HEK293T (cell line): Measurements from ENCODE around the gene ATP11A.

Source experiments
- CTCF ChIA-PET: fragments of 350-600 bp; formaldehyde crosslinking; extraction: SDS; loops from one replicate; lab custom pipeline; 2021; ENCODE audit warnings: antibody characterized with exemption, inconsistent platforms; lab: Yijun Ruan, JAX
- POLR2A ChIA-PET: fragments of 350-600 bp; formaldehyde crosslinking; extraction: SDS; loops from one replicate; lab custom pipeline; 2020; ENCODE audit warnings: antibody characterized with exemption, inconsistent platforms; lab: Yijun Ruan, JAX
- DNase-seq: peaks from one replicate; pipeline ENCODE4 v3.0.0; 2012; ENCODE audit warnings: mixed read lengths; ENCODE audit errors: extremely low spot score
- ARNT ChIP-seq: fragments of 450-650 bp; IDR thresholded peaks from 2 replicates; pipeline ENCODE4 v1.6.1; 2017; ENCODE audit warnings: mild to moderate bottlenecking
- BHLHE40 ChIP-seq: fragments of 450-650 bp; IDR thresholded peaks from 2 replicates; pipeline ENCODE4 v1.6.1; 2016; ENCODE audit warnings: mild to moderate bottlenecking, moderate library complexity, borderline replicate concordance
- CTBP1 ChIP-seq: fragments of 450-650 bp; IDR thresholded peaks from 2 replicates; pipeline ENCODE4 v1.6.1; 2016; ENCODE audit warnings: borderline replicate concordance
- ELF4 ChIP-seq: fragments of 450-650 bp; IDR thresholded peaks from 2 replicates; pipeline ENCODE4 v1.6.1; 2017; ENCODE audit warnings: antibody characterized with exemption
- FOXA1 ChIP-seq: fragments of 450-650 bp; IDR thresholded peaks from 2 replicates; pipeline ENCODE4 v1.6.1; 2016; ENCODE audit warnings: mild to moderate bottlenecking
- FOXK2 ChIP-seq: fragments of 450-650 bp; IDR thresholded peaks from 2 replicates; pipeline ENCODE4 v1.6.1; 2016; ENCODE audit warnings: mild to moderate bottlenecking
- FOXM1 ChIP-seq: fragments of 450-650 bp; IDR thresholded peaks from 2 replicates; pipeline ENCODE4 v1.6.1; 2017; ENCODE audit warnings: mild to moderate bottlenecking, borderline replicate concordance
- HDGF ChIP-seq: fragments of 450-650 bp; IDR thresholded peaks from 2 replicates; pipeline ENCODE4 v1.6.1; 2017; ENCODE audit warnings: antibody characterized with exemption, borderline replicate concordance
- L3MBTL2 ChIP-seq: fragments of 450-650 bp; conservative IDR thresholded peaks from 2 replicates; pipeline ENCODE4 v1.6.1; 2016; ENCODE audit warnings: mild to moderate bottlenecking
- LEF1 ChIP-seq: fragments of 450-650 bp; IDR thresholded peaks from 2 replicates; pipeline ENCODE4 v1.6.1; 2017; ENCODE audit warnings: mild to moderate bottlenecking, borderline replicate concordance
- NFRKB ChIP-seq: fragments of 450-650 bp; IDR thresholded peaks from 2 replicates; pipeline ENCODE4 v1.6.1; 2016; ENCODE audit warnings: mild to moderate bottlenecking, moderate library complexity
- SP1 ChIP-seq: fragments of 450-650 bp; IDR thresholded peaks from 2 replicates; pipeline ENCODE4 v1.6.1; 2017
- SUZ12 ChIP-seq: fragments of 450-650 bp; IDR thresholded peaks from 2 replicates; pipeline ENCODE4 v1.6.1; 2016; ENCODE audit warnings: mild to moderate bottlenecking
- TARDBP ChIP-seq: fragments of 450-650 bp; IDR thresholded peaks from 2 replicates; pipeline ENCODE4 v1.6.1; 2016
- ZNF384 ChIP-seq: fragments of 450-650 bp; IDR thresholded peaks from 2 replicates; pipeline ENCODE4 v1.6.1; 2016
- TF ChIP-seq, protein P1 (sequence below): fragments of 450-650 bp; IDR thresholded peaks from 2 replicates; pipeline ENCODE4 v1.6.1; 2016

ATP11A gene

DNA sequence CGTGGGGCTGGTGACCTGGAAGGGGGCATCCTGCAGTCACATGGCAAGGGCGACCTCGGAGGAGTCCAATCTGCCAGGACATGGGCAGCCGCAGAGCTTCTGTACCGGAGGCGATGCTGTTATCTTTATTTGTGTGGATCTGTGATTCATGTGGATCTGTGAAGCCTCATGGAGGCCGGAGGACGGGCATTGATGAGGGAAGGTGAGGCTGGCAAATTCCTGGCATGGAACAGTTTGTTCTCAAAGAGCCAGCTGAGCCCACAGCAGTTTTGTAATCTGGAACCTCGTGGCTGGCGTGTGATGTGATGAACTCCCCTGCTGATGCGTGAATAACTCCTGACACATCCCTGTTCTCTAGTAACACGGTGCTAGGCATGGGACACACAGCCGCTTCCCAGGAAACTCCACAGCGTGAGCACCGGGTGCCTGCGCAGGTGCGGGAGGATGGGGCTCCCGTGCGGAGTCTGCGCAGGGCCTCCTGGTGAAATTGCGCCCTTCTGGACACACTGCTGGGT, 40.4 kb downstream of the ATP11A start:
- DNase-seq = no peak
- CTCF ChIA-PET = no interaction called here
- no peak for TF ChIP-seq ELF4
- no peak for TF ChIP-seq SUZ12
- TF ChIP-seq HDGF = no peak
- no peak for TF ChIP-seq TARDBP
- no peak for TF ChIP-seq NFRKB
- TF ChIP-seq, protein P1, sequence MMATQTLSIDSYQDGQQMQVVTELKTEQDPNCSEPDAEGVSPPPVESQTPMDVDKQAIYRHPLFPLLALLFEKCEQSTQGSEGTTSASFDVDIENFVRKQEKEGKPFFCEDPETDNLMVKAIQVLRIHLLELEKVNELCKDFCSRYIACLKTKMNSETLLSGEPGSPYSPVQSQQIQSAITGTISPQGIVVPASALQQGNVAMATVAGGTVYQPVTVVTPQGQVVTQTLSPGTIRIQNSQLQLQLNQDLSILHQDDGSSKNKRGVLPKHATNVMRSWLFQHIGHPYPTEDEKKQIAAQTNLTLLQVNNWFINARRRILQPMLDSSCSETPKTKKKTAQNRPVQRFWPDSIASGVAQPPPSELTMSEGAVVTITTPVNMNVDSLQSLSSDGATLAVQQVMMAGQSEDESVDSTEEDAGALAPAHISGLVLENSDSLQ = no peak
- no peak for TF ChIP-seq L3MBTL2
- POLR2A ChIA-PET = no interaction called here

- POLR2A ChIA-PET = no interaction called here
- CTCF ChIA-PET = no interaction called here
- TF ChIP-seq LEF1 (no peak), ELF4 (no peak), TARDBP (no peak), SP1 (no peak), NFRKB (no peak), ARNT (no peak), L3MBTL2 (no peak), ZNF384 (no peak), CTBP1 (no peak), FOXA1 (no peak), SUZ12 (no peak), FOXK2 (no peak), BHLHE40 (no peak), FOXM1 (no peak), HDGF (no peak)
- TF ChIP-seq, protein P1 = no peak
- no peak for DNase-seq
These were observed 42.1 kb downstream of the ATP11A start for GRCh38 chr13:112731667-112732616.

DNA sequence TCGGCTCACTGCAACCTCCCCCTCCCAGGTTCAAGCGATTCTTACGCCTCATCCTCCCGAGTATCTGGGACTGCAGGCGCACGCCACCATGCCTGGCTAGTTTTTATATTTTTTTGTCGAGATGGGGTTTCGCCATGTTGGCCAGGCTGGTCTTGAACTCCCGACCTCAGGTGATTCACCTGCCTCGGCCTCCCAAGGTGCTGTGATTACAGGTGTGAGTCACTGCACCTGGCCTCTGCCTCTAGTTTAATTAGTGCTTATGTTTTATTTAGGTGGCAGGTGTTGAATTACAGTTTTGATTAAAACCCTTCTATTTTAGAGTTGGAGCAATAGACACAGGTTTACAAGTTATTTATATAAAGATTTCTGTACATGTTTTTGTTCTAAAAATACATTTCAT, 42.8 kb downstream of the ATP11A start:
- POLR2A ChIA-PET = no interaction called here
- DNase-seq = no peak
- CTCF ChIA-PET = no interaction called here
- no peak for TF ChIP-seq TARDBP
- no peak for TF ChIP-seq ZNF384
- TF ChIP-seq SUZ12 = no peak
- no peak for TF ChIP-seq FOXK2
- no peak for TF ChIP-seq LEF1
- TF ChIP-seq CTBP1 = no peak
- TF ChIP-seq, protein P1 = no peak
- TF ChIP-seq FOXA1 = no peak
- TF ChIP-seq NFRKB = no peak

- POLR2A ChIA-PET = no interaction called here
- DNase-seq = no peak
- CTCF ChIA-PET = no interaction called here
- TF ChIP-seq, protein P1 = no peak
- no peak for TF ChIP-seq FOXA1
- no peak for TF ChIP-seq FOXK2
- no peak for TF ChIP-seq CTBP1
- no peak for TF ChIP-seq BHLHE40
- no peak for TF ChIP-seq L3MBTL2
- TF ChIP-seq ARNT = no peak
- TF ChIP-seq ELF4 = no peak
- TF ChIP-seq LEF1 = no peak
- TF ChIP-seq HDGF = no peak
- TF ChIP-seq TARDBP = no peak
- TF ChIP-seq SUZ12 = no peak
- no peak for TF ChIP-seq SP1
- TF ChIP-seq NFRKB = no peak
- no peak for TF ChIP-seq ZNF384
- TF ChIP-seq FOXM1 = no peak
These were observed 43.3 kb downstream of the ATP11A start for GRCh38 chr13:112733112-112733511.

- TF ChIP-seq NFRKB (no peak), FOXA1 (no peak), SP1 (no peak), LEF1 (no peak), ELF4 (no peak), ZNF384 (no peak), SUZ12 (no peak)
- DNase-seq = no peak
- ChIA-PET CTCF (no interaction called here), POLR2A (no interaction called here)
These were observed 44.0 kb downstream of the ATP11A start for GRCh38 chr13:112733661-112734379.
